ENCODE measurements around the gene THSD7B.

- TF ChIP-seq, protein P1, sequence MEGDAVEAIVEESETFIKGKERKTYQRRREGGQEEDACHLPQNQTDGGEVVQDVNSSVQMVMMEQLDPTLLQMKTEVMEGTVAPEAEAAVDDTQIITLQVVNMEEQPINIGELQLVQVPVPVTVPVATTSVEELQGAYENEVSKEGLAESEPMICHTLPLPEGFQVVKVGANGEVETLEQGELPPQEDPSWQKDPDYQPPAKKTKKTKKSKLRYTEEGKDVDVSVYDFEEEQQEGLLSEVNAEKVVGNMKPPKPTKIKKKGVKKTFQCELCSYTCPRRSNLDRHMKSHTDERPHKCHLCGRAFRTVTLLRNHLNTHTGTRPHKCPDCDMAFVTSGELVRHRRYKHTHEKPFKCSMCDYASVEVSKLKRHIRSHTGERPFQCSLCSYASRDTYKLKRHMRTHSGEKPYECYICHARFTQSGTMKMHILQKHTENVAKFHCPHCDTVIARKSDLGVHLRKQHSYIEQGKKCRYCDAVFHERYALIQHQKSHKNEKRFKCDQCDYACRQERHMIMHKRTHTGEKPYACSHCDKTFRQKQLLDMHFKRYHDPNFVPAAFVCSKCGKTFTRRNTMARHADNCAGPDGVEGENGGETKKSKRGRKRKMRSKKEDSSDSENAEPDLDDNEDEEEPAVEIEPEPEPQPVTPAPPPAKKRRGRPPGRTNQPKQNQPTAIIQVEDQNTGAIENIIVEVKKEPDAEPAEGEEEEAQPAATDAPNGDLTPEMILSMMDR (IDR thresholded peaks at IDR 0.05), result no peak
- no peak for TF ChIP-seq POLR2A (IDR thresholded peaks at IDR 0.05)
Measured at GRCh38 chr2:137048455-137048854, 283.1 kb downstream of the THSD7B start.

Measured in Peyer's patch (tissue), 4 donors.